Trophoblast cell (in vitro differentiated cells and primary cell): ENCODE results near the gene APOL1.

ENCODE experiments used
- DNase-seq, 2 donors: peaks; one replicate each; pipeline ENCODE4 v3.0.0-alpha.2; 2016
- H2AFZ ChIP-seq: 2 replicates; pipeline ENCODE4 v1.6.1; 2013; ENCODE audit warnings: low read length, moderate library complexity, mild to moderate bottlenecking; ENCODE audit not compliant: insufficient read depth, poor library complexity
- H2AK5ac ChIP-seq: 2 replicates; pipeline ENCODE4 v1.6.1; 2013; ENCODE audit warnings: mild to moderate bottlenecking, low read length
- H2BK120ac ChIP-seq: 2 replicates; pipeline ENCODE4 v1.6.1; 2013; ENCODE audit warnings: low read length, mild to moderate bottlenecking, moderate library complexity; ENCODE audit not compliant: insufficient read depth, poor library complexity
- H2BK12ac ChIP-seq: 2 replicates; pipeline ENCODE4 v1.6.1; 2013; ENCODE audit warnings: mild to moderate bottlenecking, low read length, moderate library complexity
- H2BK5ac ChIP-seq: 2 replicates; pipeline ENCODE4 v1.6.1; 2013; ENCODE audit warnings: low read length, low read depth, moderate library complexity, mild to moderate bottlenecking; ENCODE audit not compliant: poor library complexity
- H3K14ac ChIP-seq: 2 replicates; pipeline ENCODE4 v1.6.1; 2013; ENCODE audit warnings: mild to moderate bottlenecking, low read length
- H3K18ac ChIP-seq: 2 replicates; pipeline ENCODE4 v1.6.1; 2013; ENCODE audit warnings: mild to moderate bottlenecking, low read length
- H3K23ac ChIP-seq: 2 replicates; pipeline ENCODE4 v1.6.1; 2013; ENCODE audit warnings: low read length
- H3K27ac ChIP-seq: 2 replicates; pipeline ENCODE4 v1.5.1; 2013; ENCODE audit warnings: low read depth, mild to moderate bottlenecking, inconsistent platforms, low read length, moderate library complexity
- H3K27me3 ChIP-seq: 2 replicates; pipeline ENCODE4 v1.6.1; 2013; ENCODE audit warnings: inconsistent platforms, mild to moderate bottlenecking, low read length, moderate library complexity; ENCODE audit not compliant: insufficient read depth
- H3K36me3 ChIP-seq, 2 experiments: 1 replicate in 1 of 2; 2 replicates in 1 of 2; pipeline ENCODE4 v1.6.1; 2013; ENCODE audit warnings: low read length in 2 of 2, mild to moderate bottlenecking in 2 of 2, moderate library complexity in 1 of 2; ENCODE audit not compliant: insufficient read depth in 2 of 2, control insufficient read depth in 1 of 2
- H3K4ac ChIP-seq: 2 replicates; pipeline ENCODE4 v1.6.1; 2013; ENCODE audit warnings: low read depth, mild to moderate bottlenecking, low read length, moderate library complexity
- H3K4me1 ChIP-seq, 2 experiments: 1 replicate in 1 of 2; 2 replicates in 1 of 2; pipeline ENCODE4 v1.6.1; 2013; ENCODE audit warnings: low read length in 2 of 2, mild to moderate bottlenecking in 2 of 2, moderate library complexity in 1 of 2; ENCODE audit not compliant: insufficient read depth in 2 of 2, control insufficient read depth in 1 of 2
- H3K4me2 ChIP-seq: 2 replicates; pipeline ENCODE4 v1.6.1; 2013; ENCODE audit warnings: inconsistent platforms, mild to moderate bottlenecking, low read length, moderate library complexity
- H3K4me3 ChIP-seq: 2 replicates; pipeline ENCODE4 v1.5.1; 2013; ENCODE audit warnings: mild to moderate bottlenecking, low read depth, low read length, inconsistent platforms
- H3K79me1 ChIP-seq: one replicate; pipeline ENCODE4 v1.6.1; 2013; ENCODE audit warnings: low read length
- H3K79me2 ChIP-seq: 2 replicates; pipeline ENCODE4 v1.6.1; 2013; ENCODE audit warnings: low read length, mild to moderate bottlenecking; ENCODE audit not compliant: control insufficient read depth, insufficient read depth, poor library complexity
- H3K9ac ChIP-seq: 2 replicates; pipeline ENCODE4 v1.6.1; 2013; ENCODE audit warnings: mild to moderate bottlenecking, low read length
- H3K9me3 ChIP-seq: 2 replicates; pipeline ENCODE4 v1.6.1; 2013; ENCODE audit warnings: low read depth, mild to moderate bottlenecking, control low read depth, inconsistent platforms, low read length; ENCODE audit not compliant: insufficient read depth
- H4K12ac ChIP-seq: 2 replicates; pipeline ENCODE4 v1.6.1; 2013; ENCODE audit warnings: low read depth, mild to moderate bottlenecking, low read length, moderate library complexity
- H4K8ac ChIP-seq: 2 replicates; pipeline ENCODE4 v1.6.1; 2013; ENCODE audit warnings: low read depth, mild to moderate bottlenecking, low read length, moderate library complexity
- H4K91ac ChIP-seq: one replicate; pipeline ENCODE4 v1.6.1; 2013; ENCODE audit warnings: low read depth, mild to moderate bottlenecking, low read length, moderate library complexity
- WGBS: extraction: QIAGEN DNeasy Blood & Tissue Kit; methylation state at CpG from one replicate; pipeline ENCODE4 v1.1.7; 2013; ENCODE audit warnings: missing lambda C conversion rate; ENCODE audit not compliant: insufficient read length, insufficient coverage; ENCODE audit errors: extremely low coverage; 5-methylcytosine and 5-hydroxymethylcytosine counted together

APOL1 gene

GRCh38 chr22:36245805-36246356 lies 7.1 kb upstream of the APOL1 start:
- Histone ChIP-seq H3K23ac (no peak overlapping the region), H3K9me3 (peaks cover 5% of the 10 kb centered on the region), H2AFZ (no peak overlapping the region), H3K4ac (no peak overlapping the region), H3K36me3 (no peaks in the 10 kb centered on the region), H3K14ac (no peak overlapping the region), H3K79me2 (no peaks in the 10 kb centered on the region), H2BK120ac (no peak overlapping the region), H3K4me1 (peaks cover 3 to 7% of the 10 kb centered on the region in 2 experiments), H2BK12ac (no peak overlapping the region), H4K91ac (no peak overlapping the region), H3K27ac (no peak overlapping the region), H3K9ac (no peak overlapping the region), H2BK5ac (no peak overlapping the region), H3K4me2 (no peak overlapping the region), H3K27me3 (no peaks in the 10 kb centered on the region), H3K18ac (no peak overlapping the region), H2AK5ac (no peak overlapping the region), H3K4me3 (no peak overlapping the region), H4K8ac (no peak overlapping the region), H3K79me1 (no peaks in the 10 kb centered on the region), H4K12ac (no peak overlapping the region)
- WGBS = no CpG with 5 or more reads among the region's 4 CpGs
- DNase-seq = no peak

- Histone ChIP-seq H2BK120ac (no peak overlapping the region), H3K36me3 (no peaks in the 10 kb centered on the region), H2BK5ac (no peak overlapping the region), H3K23ac (no peak overlapping the region), H3K18ac (no peak overlapping the region), H3K27me3 (no peaks in the 10 kb centered on the region), H3K4me3 (no peak overlapping the region), H3K14ac (no peak overlapping the region), H3K79me2 (no peaks in the 10 kb centered on the region), H3K4me1 (peaks cover 3 to 7% of the 10 kb centered on the region in 2 experiments), H2AK5ac (no peak overlapping the region), H4K12ac (no peak overlapping the region), H3K4me2 (no peak overlapping the region), H3K4ac (no peak overlapping the region), H3K27ac (no peak overlapping the region), H2BK12ac (no peak overlapping the region), H2AFZ (no peak overlapping the region), H3K79me1 (no peaks in the 10 kb centered on the region), H4K91ac (no peak overlapping the region), H4K8ac (no peak overlapping the region), H3K9ac (no peak overlapping the region), H3K9me3 (peaks cover 5% of the 10 kb centered on the region)
- no peak for DNase-seq
- no CpG with 5 or more reads among the region's 3 CpGs for WGBS
These were observed 6.2 kb upstream of the APOL1 start for GRCh38 chr22:36246718-36247117.

GRCh38 chr22:36247955-36248354 lies 5.0 kb upstream of the APOL1 start:
- peaks cover 5% of the 10 kb centered on the region for H3K9me3 ChIP-seq
- H2BK12ac ChIP-seq = no peak overlapping the region
- peaks cover 3 to 7% of the 10 kb centered on the region in 2 experiments for H3K4me1 ChIP-seq
- no peaks in the 10 kb centered on the region for H3K27me3 ChIP-seq
- no peak overlapping the region for H3K4ac ChIP-seq
- no peak overlapping the region for H4K91ac ChIP-seq
- H4K8ac ChIP-seq = no peak overlapping the region
- H3K18ac ChIP-seq = no peak overlapping the region
- H3K9ac ChIP-seq = no peak overlapping the region
- H3K4me2 ChIP-seq = no peak overlapping the region
- H3K36me3 ChIP-seq = no peaks in the 10 kb centered on the region
- no peak overlapping the region for H3K23ac ChIP-seq
- no peak for DNase-seq
- no peak overlapping the region for H3K14ac ChIP-seq
- no peak overlapping the region for H2BK120ac ChIP-seq
- no peak overlapping the region for H2AK5ac ChIP-seq
- no peak overlapping the region for H3K27ac ChIP-seq
- no peak overlapping the region for H2BK5ac ChIP-seq
- H3K79me1 ChIP-seq = no peaks in the 10 kb centered on the region
- H3K4me3 ChIP-seq = no peak overlapping the region
- no peak overlapping the region for H4K12ac ChIP-seq
- no peaks in the 10 kb centered on the region for H3K79me2 ChIP-seq
- no CpG with 5 or more reads among the region's 5 CpGs for WGBS
- no peak overlapping the region for H2AFZ ChIP-seq

- Histone ChIP-seq H2BK120ac (no peak overlapping the region), H2BK12ac (no peak overlapping the region), H3K27ac (no peak overlapping the region), H3K4me1 (peaks cover 3 to 7% of the 10 kb centered on the region in 2 experiments), H2AFZ (no peak overlapping the region), H3K18ac (no peak overlapping the region), H3K4me2 (no peak overlapping the region), H3K79me1 (no peaks in the 10 kb centered on the region), H4K12ac (no peak overlapping the region), H4K91ac (no peak overlapping the region), H3K36me3 (no peaks in the 10 kb centered on the region), H3K79me2 (no peaks in the 10 kb centered on the region), H2BK5ac (no peak overlapping the region), H3K23ac (no peak overlapping the region), H3K14ac (no peak overlapping the region), H3K9ac (no peak overlapping the region), H3K9me3 (peaks cover 5% of the 10 kb centered on the region), H4K8ac (no peak overlapping the region), H3K27me3 (no peaks in the 10 kb centered on the region), H2AK5ac (no peak overlapping the region), H3K4ac (no peak overlapping the region), H3K4me3 (no peak overlapping the region)
- DNase-seq = no peak
- no CpG with 5 or more reads among the region's 2 CpGs for WGBS
These were observed 3.8 kb upstream of the APOL1 start for GRCh38 chr22:36249160-36249559.
